K562 (cell line): Measurements from ENCODE around the gene SCG3. TPM values are rescaled to one million over a fixed set of nuclear protein-coding genes. Genes with fewer than 3 reads are reported as not detected.

Source experiments
- CC2D1A ChIP-seq: fragments of 450-650 bp; IDR thresholded peaks from 2 replicates; pipeline ENCODE4 v1.6.1; 2017; ENCODE audit warnings: mild to moderate bottlenecking
- DIDO1 ChIP-seq: fragments of 450-650 bp; IDR thresholded peaks from 2 replicates; pipeline ENCODE4 v1.6.1; 2016; ENCODE audit warnings: low read depth, missing biosample characterization, missing genetic modification characterization
- ILK ChIP-seq: fragments of 450-650 bp; IDR thresholded peaks from 2 replicates; pipeline ENCODE4 v1.6.1; 2016; ENCODE audit warnings: missing genetic modification characterization, low read depth, mild to moderate bottlenecking, missing compliant biosample characterization, moderate library complexity, borderline replicate concordance
- JUND ChIP-seq, 2 experiments: IDR thresholded peaks; 2 replicates in 1 of 2; 3 replicates in 1 of 2; pipeline ENCODE4 v1.6.1; 2011; ENCODE audit warnings: borderline replicate concordance in 2 of 2, low read depth in 2 of 2, low read length in 2 of 2, improper control_type of control experiment in 1 of 2, missing biosample characterization in 1 of 2, missing genetic modification characterization in 1 of 2, missing genetic modification reagents in 1 of 2
- ZNF24 ChIP-seq: fragments of 450-650 bp; IDR thresholded peaks from 2 replicates; pipeline ENCODE4 v1.6.1; 2016
- polyA plus RNA-seq, 8 experiments: library from polyadenylated mRNA; depleted of rRNA in 4 of 8; stranded (reverse) in 5 of 8; unstranded in 3 of 8; fragments of >200 nt; fragmentation: Nextera tagmentation in 2 of 8; fragmentation: Illumina TruSeq in 1 of 8; extraction: Ambion mirVana in 2 of 8; extraction: Trizol in 1 of 8; gene quantifications; 2 replicates each; pipeline versions ENCODE4 v1.2.1 to v1.2.3, GENCODE V29; 2011 to 2014; ENCODE audit warnings: inconsistent platforms in 1 of 8, missing spikeins in 1 of 8
- total RNA-seq, 7 experiments: library from RNA; depleted of rRNA in 6 of 7; stranded (reverse); fragments of >200 nt in 6 of 7; fragmentation: Illumina TruSeq in 2 of 7; extraction: Trizol in 2 of 7; gene quantifications; 2 replicates each; pipeline versions ENCODE4 v1.2.1 to v1.2.3, GENCODE V29; 2011 to 2021; ENCODE audit warnings: low replicate concordance in 1 of 7
- TF ChIP-seq, protein P1 (sequence below): fragments of 200-800 bp; sonication (Bioruptor generic); IDR thresholded peaks from 2 replicates; pipeline ENCODE4 v1.6.1; 2016; ENCODE audit warnings: missing genetic modification characterization, missing compliant biosample characterization
- TF ChIP-seq, protein P2 (sequence below): sonication (generic); IDR thresholded peaks from 2 replicates; pipeline ENCODE4 v1.6.1; 2016
- TF ChIP-seq, protein P3 (sequence below): fragments of 250-450 bp; sonication (Bioruptor Pico); IDR thresholded peaks from 2 replicates; pipeline ENCODE4 v1.4.0; 2020; ENCODE audit warnings: mild to moderate bottlenecking
- TF ChIP-seq, protein P4 (sequence below): fragments of 250-450 bp; sonication (Bioruptor Pico); IDR thresholded peaks from 2 replicates; pipeline ENCODE4 v1.8.0; 2021; ENCODE audit warnings: borderline replicate concordance, mild to moderate bottlenecking, moderate library complexity; ENCODE audit not compliant: poor library complexity, severe bottlenecking
- TF ChIP-seq, protein P5 (sequence below): fragments of 450-650 bp; IDR thresholded peaks from 2 replicates; pipeline ENCODE4 v1.6.1; 2018; ENCODE audit warnings: mild to moderate bottlenecking, low read depth; ENCODE audit not compliant: partially characterized antibody

SCG3 gene
- total and polyA plus RNA-seq, 9 of the 15 experiments (the other 6 are each of a cell fraction or from before 2014, with no cell fraction given): 13.0 to 43.8 (median 21.0) TPM

DNA sequence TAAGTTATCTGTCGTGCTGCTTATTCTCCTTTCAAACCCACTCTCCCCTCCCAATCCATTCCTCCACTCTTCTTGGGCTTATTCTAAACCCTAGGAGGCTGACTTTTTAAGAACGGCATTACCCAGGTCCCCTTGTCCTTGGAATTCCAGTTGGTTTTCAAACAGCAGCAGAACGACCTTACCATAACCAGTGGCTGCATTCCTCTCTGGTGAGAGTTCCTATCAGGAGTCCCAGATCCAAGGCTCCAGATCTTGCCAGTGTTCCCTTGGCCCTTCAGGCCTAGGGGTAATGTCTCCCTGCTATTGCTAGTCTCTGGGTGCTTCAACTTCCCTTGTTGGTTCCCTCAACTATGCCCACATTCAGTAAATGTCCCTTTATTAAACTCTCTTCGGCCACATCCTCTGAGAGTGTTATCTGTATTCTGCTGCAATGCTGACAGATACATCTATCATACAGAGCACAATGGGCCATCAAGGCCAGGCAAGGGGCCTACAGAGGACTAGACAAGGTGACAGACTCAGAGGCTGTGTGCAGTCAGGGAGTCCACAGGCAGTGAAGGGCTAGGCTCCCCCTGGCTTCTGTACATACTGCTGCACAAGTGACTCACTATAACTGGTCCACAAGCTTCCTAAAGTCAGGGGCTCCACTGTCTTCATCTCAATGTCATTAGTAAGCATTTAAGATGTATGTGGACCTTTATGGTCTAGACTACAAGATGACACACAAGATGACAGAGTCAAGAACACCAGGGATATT lies 46.0 kb downstream of the SCG3 start (continued):
- TF ChIP-seq, protein P1, sequence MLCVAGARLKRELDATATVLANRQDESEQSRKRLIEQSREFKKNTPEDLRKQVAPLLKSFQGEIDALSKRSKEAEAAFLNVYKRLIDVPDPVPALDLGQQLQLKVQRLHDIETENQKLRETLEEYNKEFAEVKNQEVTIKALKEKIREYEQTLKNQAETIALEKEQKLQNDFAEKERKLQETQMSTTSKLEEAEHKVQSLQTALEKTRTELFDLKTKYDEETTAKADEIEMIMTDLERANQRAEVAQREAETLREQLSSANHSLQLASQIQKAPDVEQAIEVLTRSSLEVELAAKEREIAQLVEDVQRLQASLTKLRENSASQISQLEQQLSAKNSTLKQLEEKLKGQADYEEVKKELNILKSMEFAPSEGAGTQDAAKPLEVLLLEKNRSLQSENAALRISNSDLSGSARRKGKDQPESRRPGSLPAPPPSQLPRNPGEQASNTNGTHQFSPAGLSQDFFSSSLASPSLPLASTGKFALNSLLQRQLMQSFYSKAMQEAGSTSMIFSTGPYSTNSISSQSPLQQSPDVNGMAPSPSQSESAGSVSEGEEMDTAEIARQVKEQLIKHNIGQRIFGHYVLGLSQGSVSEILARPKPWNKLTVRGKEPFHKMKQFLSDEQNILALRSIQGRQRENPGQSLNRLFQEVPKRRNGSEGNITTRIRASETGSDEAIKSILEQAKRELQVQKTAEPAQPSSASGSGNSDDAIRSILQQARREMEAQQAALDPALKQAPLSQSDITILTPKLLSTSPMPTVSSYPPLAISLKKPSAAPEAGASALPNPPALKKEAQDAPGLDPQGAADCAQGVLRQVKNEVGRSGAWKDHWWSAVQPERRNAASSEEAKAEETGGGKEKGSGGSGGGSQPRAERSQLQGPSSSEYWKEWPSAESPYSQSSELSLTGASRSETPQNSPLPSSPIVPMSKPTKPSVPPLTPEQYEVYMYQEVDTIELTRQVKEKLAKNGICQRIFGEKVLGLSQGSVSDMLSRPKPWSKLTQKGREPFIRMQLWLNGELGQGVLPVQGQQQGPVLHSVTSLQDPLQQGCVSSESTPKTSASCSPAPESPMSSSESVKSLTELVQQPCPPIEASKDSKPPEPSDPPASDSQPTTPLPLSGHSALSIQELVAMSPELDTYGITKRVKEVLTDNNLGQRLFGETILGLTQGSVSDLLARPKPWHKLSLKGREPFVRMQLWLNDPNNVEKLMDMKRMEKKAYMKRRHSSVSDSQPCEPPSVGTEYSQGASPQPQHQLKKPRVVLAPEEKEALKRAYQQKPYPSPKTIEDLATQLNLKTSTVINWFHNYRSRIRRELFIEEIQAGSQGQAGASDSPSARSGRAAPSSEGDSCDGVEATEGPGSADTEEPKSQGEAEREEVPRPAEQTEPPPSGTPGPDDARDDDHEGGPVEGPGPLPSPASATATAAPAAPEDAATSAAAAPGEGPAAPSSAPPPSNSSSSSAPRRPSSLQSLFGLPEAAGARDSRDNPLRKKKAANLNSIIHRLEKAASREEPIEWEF (CRISPR knock-in tag): no peak
- no peak for TF ChIP-seq JUND (IDR thresholded peaks at IDR 0.05; ENCODE audit: borderline replicate concordance, low read depth, low read length)
- peak; percentile 67; the same call in 2 of the 3 replicates for TF ChIP-seq JUND (tag; IDR thresholded peaks at IDR 0.05; ENCODE audit: borderline replicate concordance, low read depth, low read length)
- no peak for TF ChIP-seq ZNF24
- TF ChIP-seq, protein P2, sequence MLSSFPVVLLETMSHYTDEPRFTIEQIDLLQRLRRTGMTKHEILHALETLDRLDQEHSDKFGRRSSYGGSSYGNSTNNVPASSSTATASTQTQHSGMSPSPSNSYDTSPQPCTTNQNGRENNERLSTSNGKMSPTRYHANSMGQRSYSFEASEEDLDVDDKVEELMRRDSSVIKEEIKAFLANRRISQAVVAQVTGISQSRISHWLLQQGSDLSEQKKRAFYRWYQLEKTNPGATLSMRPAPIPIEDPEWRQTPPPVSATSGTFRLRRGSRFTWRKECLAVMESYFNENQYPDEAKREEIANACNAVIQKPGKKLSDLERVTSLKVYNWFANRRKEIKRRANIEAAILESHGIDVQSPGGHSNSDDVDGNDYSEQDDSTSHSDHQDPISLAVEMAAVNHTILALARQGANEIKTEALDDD: peak; percentile 73
- TF ChIP-seq, protein P3, sequence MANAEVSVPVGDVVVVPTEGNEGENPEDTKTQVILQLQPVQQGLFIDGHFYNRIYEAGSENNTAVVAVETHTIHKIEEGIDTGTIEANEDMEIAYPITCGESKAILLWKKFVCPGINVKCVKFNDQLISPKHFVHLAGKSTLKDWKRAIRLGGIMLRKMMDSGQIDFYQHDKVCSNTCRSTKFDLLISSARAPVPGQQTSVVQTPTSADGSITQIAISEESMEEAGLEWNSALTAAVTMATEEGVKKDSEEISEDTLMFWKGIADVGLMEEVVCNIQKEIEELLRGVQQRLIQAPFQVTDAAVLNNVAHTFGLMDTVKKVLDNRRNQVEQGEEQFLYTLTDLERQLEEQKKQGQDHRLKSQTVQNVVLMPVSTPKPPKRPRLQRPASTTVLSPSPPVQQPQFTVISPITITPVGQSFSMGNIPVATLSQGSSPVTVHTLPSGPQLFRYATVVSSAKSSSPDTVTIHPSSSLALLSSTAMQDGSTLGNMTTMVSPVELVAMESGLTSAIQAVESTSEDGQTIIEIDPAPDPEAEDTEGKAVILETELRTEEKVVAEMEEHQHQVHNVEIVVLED (CRISPR knock-in tag): no peak
- TF ChIP-seq ILK: no peak
- TF ChIP-seq CC2D1A: no peak
- TF ChIP-seq DIDO1 (tag): no peak
- TF ChIP-seq, protein P4, sequence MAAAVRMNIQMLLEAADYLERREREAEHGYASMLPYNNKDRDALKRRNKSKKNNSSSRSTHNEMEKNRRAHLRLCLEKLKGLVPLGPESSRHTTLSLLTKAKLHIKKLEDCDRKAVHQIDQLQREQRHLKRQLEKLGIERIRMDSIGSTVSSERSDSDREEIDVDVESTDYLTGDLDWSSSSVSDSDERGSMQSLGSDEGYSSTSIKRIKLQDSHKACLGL (CRISPR knock-in tag): no peak
- TF ChIP-seq, protein P5, sequence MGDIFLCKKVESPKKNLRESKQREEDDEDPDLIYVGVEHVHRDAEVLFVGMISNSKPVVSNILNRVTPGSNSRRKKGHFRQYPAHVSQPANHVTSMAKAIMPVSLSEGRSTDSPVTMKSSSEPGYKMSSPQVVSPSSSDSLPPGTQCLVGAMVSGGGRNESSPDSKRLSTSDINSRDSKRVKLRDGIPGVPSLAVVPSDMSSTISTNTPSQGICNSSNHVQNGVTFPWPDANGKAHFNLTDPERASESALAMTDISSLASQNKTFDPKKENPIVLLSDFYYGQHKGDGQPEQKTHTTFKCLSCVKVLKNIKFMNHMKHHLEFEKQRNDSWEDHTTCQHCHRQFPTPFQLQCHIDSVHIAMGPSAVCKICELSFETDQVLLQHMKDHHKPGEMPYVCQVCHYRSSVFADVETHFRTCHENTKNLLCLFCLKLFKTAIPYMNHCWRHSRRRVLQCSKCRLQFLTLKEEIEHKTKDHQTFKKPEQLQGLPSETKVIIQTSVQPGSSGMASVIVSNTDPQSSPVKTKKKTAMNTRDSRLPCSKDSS: no peak
